BE2C (cell line): ENCODE data around the gene TMEM14B.
A peak's percentile ranks its signal among the peaks of the same experiment; 100 is the strongest.
"Not testable (repeated sequence)": the region's sequence is repeated elsewhere in the genome, so short reads cannot be mapped to it uniquely, and the experiment has no call there.

Experiments used
- DNase-seq: peaks from one replicate; pipeline ENCODE4 v3.0.0-alpha.2; 2020
- H3K27me3 ChIP-seq: fragments of 250-450 bp; sonication (Bioruptor Pico); 2 replicates; pipeline ENCODE4 v1.5.1; 2020; ENCODE audit warnings: mild to moderate bottlenecking
- H3K36me3 ChIP-seq: fragments of 250-450 bp; sonication (Bioruptor Pico); 2 replicates; pipeline ENCODE4 v1.5.1; 2020; ENCODE audit warnings: mild to moderate bottlenecking
- H3K4me1 ChIP-seq: fragments of 250-450 bp; sonication (Bioruptor Pico); 2 replicates; pipeline ENCODE4 v1.5.1; 2020
- H3K4me3 ChIP-seq: 2 replicates; pipeline ENCODE4 v1.5.1; 2011; ENCODE audit warnings: low read depth, low read length
- H3K9me3 ChIP-seq: fragments of 250-450 bp; sonication (Bioruptor Pico); 2 replicates; pipeline ENCODE4 v1.5.1; 2020
- TF ChIP-seq, protein P1 (sequence below): IDR thresholded peaks from 2 replicates; pipeline ENCODE4 v1.5.1; 2012; ENCODE audit warnings: mild to moderate bottlenecking, low read depth, low read length

The TMEM14B gene

DNA sequence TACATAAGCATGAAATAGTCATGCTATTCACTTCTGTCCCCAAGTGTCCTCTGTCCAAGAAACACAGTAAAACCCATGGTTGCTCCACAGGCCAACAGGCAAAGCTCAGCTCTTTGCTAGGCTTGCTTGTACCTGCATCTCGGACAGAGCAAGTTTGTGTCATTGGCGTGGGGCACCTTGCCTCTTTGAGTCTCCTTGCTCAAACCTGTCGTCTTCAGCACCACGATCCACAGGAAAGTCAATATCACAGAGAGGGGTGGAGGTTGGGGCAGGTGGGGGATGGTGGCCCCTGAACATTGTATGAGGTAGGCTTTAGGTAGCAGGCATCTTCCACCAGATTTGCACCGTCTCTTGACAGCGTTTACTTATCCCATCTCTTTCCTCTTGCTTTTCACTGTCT is 4.1 kb upstream of the TMEM14B start:
- H3K4me3 ChIP-seq, result no peak overlapping the region
- TF ChIP-seq, protein P1, sequence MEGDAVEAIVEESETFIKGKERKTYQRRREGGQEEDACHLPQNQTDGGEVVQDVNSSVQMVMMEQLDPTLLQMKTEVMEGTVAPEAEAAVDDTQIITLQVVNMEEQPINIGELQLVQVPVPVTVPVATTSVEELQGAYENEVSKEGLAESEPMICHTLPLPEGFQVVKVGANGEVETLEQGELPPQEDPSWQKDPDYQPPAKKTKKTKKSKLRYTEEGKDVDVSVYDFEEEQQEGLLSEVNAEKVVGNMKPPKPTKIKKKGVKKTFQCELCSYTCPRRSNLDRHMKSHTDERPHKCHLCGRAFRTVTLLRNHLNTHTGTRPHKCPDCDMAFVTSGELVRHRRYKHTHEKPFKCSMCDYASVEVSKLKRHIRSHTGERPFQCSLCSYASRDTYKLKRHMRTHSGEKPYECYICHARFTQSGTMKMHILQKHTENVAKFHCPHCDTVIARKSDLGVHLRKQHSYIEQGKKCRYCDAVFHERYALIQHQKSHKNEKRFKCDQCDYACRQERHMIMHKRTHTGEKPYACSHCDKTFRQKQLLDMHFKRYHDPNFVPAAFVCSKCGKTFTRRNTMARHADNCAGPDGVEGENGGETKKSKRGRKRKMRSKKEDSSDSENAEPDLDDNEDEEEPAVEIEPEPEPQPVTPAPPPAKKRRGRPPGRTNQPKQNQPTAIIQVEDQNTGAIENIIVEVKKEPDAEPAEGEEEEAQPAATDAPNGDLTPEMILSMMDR, result no peak
- DNase-seq, result no peak
- no peaks in the 10 kb centered on the region for H3K9me3 ChIP-seq
- no peaks in the 10 kb centered on the region for H3K36me3 ChIP-seq
- peaks cover 3% of the 10 kb centered on the region; the same call in 1 of the 2 replicates for H3K4me1 ChIP-seq
- no peaks in the 10 kb centered on the region for H3K27me3 ChIP-seq

DNA sequence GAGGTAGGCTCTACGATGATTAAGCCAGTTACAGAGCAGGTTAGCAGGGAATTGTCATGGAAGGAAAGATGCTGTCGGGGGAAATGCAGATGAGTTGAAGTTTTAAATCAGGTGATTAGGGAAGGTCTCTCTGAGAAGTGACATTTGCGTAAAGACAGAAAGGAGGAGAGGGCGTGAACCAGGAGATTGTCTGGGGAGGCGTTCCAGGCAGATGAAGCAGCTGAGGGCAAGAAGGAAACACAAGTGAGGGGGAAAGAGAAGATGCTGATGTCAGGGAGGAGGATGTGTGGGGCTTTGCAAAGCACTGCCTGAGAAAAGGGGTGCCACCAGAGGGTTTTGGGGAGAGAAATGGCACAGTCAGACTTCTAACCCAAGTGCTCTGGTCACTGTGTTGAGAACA is 2.5 kb upstream of the TMEM14B start:
- Histone ChIP-seq H3K9me3 (no peaks in the 10 kb centered on the region), H3K27me3 (no peaks in the 10 kb centered on the region), H3K36me3 (no peaks in the 10 kb centered on the region), H3K4me1 (peaks cover 3% of the 10 kb centered on the region; the same call in 1 of the 2 replicates), H3K4me3 (no peak overlapping the region)
- no peak for DNase-seq
- TF ChIP-seq, protein P1, result no peak

DNA sequence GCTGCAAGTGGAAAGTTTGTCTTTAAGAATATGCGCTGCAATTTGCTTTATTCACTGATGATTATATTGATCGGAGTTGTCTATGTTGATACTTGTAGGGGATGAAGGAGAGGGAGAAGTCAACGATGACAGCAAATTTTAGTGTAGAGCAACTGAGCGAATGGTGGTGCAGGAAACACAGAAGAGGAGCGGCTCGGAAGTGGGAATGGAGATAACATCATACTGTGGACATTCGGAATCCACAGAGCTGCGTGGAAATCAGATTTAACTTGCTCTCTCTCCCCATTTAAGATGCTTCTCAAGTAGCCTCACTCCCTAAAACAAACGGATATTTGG is 722 bp upstream of the TMEM14B start:
- DNase-seq, result no peak
- Histone ChIP-seq H3K9me3 (no peaks in the 10 kb centered on the region), H3K4me1 (peaks cover 3% of the 10 kb centered on the region; the same call in 1 of the 2 replicates), H3K36me3 (no peaks in the 10 kb centered on the region; the same call in 1 of the 2 replicates), H3K27me3 (no peaks in the 10 kb centered on the region), H3K4me3 (peak overlapping the region; percentile 94)
- TF ChIP-seq, protein P1, result no peak

DNA sequence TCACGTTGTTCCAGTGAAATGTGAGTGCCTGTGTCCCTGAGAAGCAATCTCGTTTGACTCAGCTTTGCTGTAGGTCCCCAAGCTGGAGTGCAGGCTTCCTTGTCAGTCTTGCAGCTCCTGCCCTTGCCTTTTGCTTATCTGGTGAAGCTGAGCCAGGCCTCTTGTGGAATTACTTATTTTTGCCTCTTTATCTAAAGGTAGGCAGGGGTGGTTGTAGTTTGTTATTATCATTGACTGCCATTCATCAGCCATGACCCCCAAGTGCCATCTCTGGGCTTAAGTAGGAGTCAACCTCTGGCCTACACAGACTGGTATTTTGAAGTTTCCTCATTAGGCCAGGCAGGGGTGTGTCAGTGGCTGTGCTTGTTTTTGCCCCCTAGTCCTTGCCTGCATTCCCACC is 2.1 kb downstream of the TMEM14B start:
- DNase-seq, result no peak
- TF ChIP-seq, protein P1, result no peak
- H3K4me3 ChIP-seq, result no peak overlapping the region

DNA sequence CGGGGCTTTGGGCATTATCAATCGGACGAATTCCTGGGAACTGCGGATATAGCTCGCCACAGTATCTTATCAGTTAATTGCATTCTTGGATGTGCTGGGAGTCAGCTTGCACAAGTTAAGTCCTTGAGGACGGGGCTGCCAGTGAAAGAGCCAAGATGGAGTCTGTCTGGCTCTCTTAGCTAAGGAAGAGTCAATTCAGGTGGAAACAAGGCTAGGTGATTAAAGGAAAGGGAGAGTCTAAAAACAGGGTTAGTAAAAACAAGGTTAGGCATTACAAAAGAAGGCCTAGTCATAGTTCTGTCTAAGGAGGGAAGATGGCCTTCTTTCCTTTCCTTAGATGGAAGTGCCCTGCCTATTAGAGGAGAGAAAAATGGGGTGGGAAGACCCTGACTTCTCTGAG is 3.0 kb downstream of the TMEM14B start:
- not testable (repeated sequence) for DNase-seq, H3K4me1 ChIP-seq, H3K9me3 ChIP-seq, H3K4me3 ChIP-seq, H3K27me3 ChIP-seq
- peaks cover 14% of the 10 kb centered on the region for H3K36me3 ChIP-seq

More for the DNA sequence above, 2.1 kb downstream of the TMEM14B start:
- H3K27me3 ChIP-seq, result no peaks in the 10 kb centered on the region
- peaks cover 7% of the 10 kb centered on the region for H3K36me3 ChIP-seq
- peaks cover 3% of the 10 kb centered on the region; the same call in 1 of the 2 replicates for H3K4me1 ChIP-seq
- no peaks in the 10 kb centered on the region for H3K9me3 ChIP-seq

DNA sequence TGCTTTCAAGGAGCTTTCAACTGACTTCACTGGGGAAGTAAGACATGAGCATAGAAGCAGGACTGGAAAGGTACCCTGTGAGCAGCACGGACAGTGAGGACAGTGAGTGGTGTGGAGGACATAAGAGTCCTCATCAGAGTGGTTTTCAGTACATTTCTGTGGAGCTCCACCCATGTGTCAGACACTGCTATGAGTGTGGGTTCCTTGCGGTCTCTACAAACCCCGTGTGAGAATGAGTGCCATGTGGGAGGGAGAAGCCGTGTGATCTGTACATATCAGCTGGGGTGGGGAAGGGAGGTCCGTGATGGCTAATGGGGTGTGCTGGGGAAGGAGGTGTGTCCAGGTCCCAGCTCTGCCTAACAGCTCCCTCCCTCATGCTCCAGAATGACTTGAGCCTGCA is 4.2 kb downstream of the TMEM14B start:
- not testable (repeated sequence) for DNase-seq, H3K4me3 ChIP-seq, H3K4me1 ChIP-seq, H3K27me3 ChIP-seq, H3K9me3 ChIP-seq
- peaks cover 14% of the 10 kb centered on the region for H3K36me3 ChIP-seq

DNA sequence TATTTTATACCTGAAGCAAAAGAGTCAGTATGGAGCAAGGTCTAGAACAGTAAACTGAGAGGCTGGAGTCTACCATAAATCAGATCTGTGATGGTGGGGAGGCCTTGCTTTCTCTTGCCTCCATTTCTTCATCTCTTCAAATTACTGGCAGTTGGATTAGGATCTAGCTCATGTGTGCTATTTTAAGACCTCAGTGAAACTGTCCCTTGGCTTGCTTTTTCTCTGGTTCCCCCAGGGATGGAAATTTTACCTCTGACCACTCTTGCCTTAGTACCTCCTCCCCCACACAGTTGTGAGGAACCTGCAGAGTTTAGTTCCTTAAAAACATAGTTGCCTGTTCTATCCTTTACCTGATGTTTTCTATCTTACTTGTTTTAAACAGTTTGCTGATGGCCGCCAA is 8.5 kb downstream of the TMEM14B start:
- Histone ChIP-seq H3K4me3 (no peak overlapping the region), H3K27me3 (no peaks in the 10 kb centered on the region), H3K36me3 (peaks cover 14% of the 10 kb centered on the region), H3K9me3 (no peaks in the 10 kb centered on the region), H3K4me1 (no peaks in the 10 kb centered on the region)
- DNase-seq, result no peak
- TF ChIP-seq, protein P1, result no peak
